ENCODE data around the gene ICA1.

ICA1 gene

DNA sequence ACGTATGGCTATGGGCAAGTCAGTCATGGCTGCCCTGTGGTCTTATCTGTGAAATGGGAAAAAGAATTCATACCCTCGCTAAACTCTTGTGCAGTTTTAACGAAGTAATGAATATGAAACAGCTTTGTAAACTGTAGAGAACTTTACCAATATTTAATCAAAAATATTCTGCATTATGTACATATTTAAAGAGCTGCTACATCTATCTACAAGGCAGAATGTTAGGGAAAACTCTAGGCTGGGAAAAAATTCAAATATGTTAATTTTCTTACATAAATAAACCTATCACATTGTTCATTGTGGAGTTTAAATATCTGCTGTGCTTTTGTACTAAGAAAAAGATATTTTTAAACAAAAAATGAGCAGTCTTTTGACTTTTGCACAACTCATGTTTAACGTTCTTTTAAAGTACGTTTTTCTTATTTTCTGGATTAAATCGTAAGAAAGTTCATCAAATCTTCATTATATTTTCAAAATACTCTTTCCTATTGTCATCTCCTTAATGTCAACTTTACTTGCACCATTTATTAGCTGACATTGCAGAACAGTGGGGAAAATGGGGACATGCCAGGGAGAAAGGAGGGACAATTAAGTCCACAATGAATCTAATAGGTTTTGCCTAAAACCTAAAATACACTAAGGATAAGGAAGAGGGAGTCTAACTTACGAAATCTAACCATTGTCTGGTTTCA lies 57.5 kb downstream of the ICA1 start:
- no peak for DNase-seq (ENCODE audit: low spot score in 2 of 2)
- no peaks in the 10 kb centered on the region for H3K9me3 Mint-ChIP-seq
- no peak overlapping the region for H3K27ac Mint-ChIP-seq
- no peak overlapping the region for H3K4me3 Mint-ChIP-seq
- ATAC-seq = no peak
- H3K4me1 Mint-ChIP-seq = peaks cover 26% of the 10 kb centered on the region
- H3K36me3 Mint-ChIP-seq = no peaks in the 10 kb centered on the region

DNA sequence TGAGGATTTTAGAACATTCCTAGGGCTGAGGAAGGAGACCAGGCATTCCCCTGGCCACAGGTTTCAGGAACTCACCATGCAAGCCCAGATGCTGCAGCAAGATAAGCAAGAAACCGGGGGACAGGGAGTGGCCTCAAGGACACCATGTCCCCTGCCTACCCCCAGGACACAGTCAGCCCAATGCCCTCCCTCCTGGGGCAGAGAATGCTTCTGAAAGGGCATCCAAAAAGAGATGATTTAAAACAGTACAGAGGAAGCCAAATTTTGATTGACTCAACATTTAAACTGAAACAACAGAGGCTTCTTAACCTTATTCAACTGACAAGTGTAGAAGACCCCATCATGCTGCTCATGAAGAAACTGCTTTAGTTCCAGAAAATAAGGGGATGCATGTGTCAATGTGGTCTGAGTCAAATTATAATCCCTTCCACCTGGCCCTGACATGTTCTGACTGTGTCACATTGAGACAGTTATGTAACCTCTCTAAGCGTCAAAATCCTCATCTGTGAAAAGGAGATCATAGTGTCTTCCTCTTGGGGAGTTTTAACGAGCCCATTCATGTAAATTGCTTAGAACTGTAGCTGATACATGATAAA lies 60.0 kb downstream of the ICA1 start:
- peaks cover 46% of the 10 kb centered on the region for H3K4me1 Mint-ChIP-seq
- DNase-seq (ENCODE audit: low spot score in 2 of 2) (no peak), ATAC-seq (peak; percentile 62)
- no peaks in the 10 kb centered on the region for H3K36me3 Mint-ChIP-seq
- H3K9me3 Mint-ChIP-seq = no peaks in the 10 kb centered on the region
- H3K4me3 Mint-ChIP-seq = no peak overlapping the region
- no peak overlapping the region for H3K27ac Mint-ChIP-seq

DNA sequence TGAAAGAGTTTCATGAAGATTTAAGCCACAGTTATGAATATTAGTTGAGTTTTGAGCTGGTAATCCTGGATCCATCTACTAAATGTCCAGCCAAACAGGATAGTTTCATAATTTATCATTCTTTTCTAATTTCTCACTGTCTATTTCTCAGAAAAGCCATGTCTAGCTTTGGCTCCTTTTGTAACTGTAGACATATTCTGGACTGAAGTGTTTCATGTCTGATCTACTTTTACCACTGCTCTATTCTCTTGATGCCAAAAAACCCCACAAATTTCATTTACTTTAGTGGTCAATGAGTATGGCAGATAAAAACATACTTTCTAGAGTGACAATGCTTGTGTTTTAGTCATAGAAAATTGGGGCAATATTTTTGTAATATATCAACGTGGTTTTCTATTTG lies 61.2 kb downstream of the ICA1 start:
- no peak for DNase-seq (ENCODE audit: low spot score in 2 of 2)
- Mint-ChIP-seq H3K4me3 (no peak overlapping the region), H3K9me3 (no peaks in the 10 kb centered on the region), H3K36me3 (peaks cover under 1% of the 10 kb centered on the region), H3K4me1 (peaks cover 46% of the 10 kb centered on the region), H3K27ac (no peak overlapping the region)
- ATAC-seq = peak; percentile 50

- no peak for DNase-seq (ENCODE audit: low spot score in 2 of 2)
- H3K4me3 Mint-ChIP-seq = no peak overlapping the region
- H3K27ac Mint-ChIP-seq = no peak overlapping the region
- no peaks in the 10 kb centered on the region for H3K9me3 Mint-ChIP-seq
- H3K4me1 Mint-ChIP-seq = peaks cover 46% of the 10 kb centered on the region
- ATAC-seq = no peak
- peaks cover 5% of the 10 kb centered on the region for H3K36me3 Mint-ChIP-seq
Measured at GRCh38 chr7:8200316-8200715, 61.7 kb downstream of the ICA1 start.

DNA sequence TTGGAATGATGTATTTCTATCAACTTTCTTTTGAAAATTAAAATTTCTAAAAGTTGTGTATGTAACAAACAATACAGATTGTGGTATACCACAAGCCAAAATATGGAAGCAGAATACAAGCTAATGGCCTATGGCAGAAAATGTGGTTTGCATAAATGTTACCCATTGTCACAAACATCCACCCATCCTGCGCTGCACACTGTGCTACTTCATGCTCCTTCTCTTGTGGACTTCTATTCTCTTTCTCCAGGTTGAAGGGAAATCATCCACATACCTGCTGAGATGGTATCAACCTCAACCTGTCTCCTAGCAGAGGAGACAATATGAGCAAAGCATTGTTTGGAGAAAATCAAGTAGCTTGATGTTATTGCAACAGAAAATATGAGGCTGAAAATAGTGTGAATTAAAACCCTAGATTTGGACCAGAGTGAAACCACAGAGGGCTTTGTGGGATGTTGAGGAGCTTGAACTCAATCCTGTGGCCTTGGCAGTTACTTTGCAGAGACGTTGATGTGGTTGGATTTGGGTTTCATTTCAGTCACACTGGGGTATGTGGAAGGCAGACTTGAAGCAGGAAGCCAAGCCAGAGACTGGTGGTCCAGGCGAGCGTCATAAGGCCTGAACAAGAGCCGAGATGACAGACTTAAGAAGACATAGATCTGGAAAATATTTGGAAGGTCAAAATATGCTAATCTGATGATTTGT lies 63.8 kb downstream of the ICA1 start:
- DNase-seq (ENCODE audit: low spot score in 2 of 2) = peak; percentile 24 to 74
- peak; percentile 91 for ATAC-seq
- H3K27ac Mint-ChIP-seq = no peak overlapping the region
- H3K36me3 Mint-ChIP-seq = peaks cover 5% of the 10 kb centered on the region
- peaks cover 46% of the 10 kb centered on the region for H3K4me1 Mint-ChIP-seq
- H3K4me3 Mint-ChIP-seq = peak overlapping the region; percentile 3
- H3K9me3 Mint-ChIP-seq = no peaks in the 10 kb centered on the region

DNA sequence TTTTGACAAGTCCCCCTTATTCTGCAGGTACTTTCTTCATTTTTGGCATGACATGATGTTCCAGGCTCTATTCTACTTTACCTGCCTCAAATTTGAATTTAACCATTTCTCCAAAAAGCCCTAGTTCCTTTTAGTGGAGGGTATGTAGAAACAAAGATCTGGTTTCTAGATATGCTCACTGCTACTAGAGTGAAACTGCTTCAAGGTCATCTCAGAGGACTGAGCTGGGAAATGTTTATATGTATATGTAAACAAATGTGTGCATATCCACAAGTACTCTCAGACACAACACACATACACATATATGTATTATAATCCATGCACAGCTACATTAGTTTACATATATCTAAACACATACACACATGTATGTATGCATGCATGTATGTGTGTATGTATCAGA lies 69.1 kb downstream of the ICA1 start:
- Mint-ChIP-seq H3K27ac (no peak overlapping the region), H3K4me1 (peaks cover 7% of the 10 kb centered on the region), H3K36me3 (peaks cover 5% of the 10 kb centered on the region), H3K4me3 (no peak overlapping the region), H3K9me3 (no peaks in the 10 kb centered on the region)
- ATAC-seq (no peak), DNase-seq (ENCODE audit: low spot score in 2 of 2) (no peak)

DNA sequence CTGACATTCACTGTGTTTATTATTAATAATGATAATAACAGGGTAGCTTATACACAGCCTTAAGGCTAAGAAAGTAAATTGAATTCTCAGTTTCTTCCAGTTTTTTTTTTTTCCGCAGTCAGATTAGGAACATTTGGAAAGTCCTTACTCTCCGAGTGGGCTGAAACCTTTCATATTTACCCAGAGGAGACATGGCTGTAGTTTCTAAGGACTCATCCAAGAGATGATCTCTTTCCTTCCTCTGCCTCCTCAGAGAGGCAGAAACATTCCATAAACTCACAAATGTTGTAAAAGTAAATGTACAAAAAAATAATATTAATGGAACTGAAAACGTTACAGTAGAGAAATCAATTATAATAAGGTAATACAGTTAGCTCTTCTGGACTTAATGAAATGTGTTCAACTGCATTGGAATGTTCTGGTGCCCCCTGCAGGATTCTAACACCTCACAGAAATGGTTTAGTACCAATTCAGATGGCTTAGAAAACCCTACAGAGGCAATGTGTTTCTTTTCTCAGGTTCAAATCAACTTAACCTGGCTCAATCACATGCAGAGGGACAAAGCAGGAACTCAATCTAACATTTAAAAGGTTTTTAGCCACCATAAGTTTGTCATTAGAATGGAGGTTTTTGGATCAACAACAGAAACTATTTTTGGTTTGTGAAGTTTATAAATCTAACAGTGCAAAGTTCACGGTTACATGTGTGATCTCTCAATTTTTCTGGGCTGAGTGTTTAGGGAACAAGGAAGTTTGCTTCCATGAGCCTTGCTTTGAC lies 71.7 kb downstream of the ICA1 start:
- Mint-ChIP-seq H3K4me3 (no peak overlapping the region), H3K4me1 (peaks cover 12% of the 10 kb centered on the region), H3K27ac (no peak overlapping the region), H3K9me3 (no peaks in the 10 kb centered on the region), H3K36me3 (peaks cover under 1% of the 10 kb centered on the region)
- ATAC-seq = peak; percentile 76
- peak in 1 of 2 donors; percentile 24 for DNase-seq (ENCODE audit: low spot score in 2 of 2)

- peaks cover 12% of the 10 kb centered on the region for H3K4me1 Mint-ChIP-seq
- no peak for DNase-seq (ENCODE audit: low spot score in 2 of 2)
- ATAC-seq = no peak
- H3K27ac Mint-ChIP-seq = no peak overlapping the region
- no peak overlapping the region for H3K4me3 Mint-ChIP-seq
- H3K9me3 Mint-ChIP-seq = no peaks in the 10 kb centered on the region
- H3K36me3 Mint-ChIP-seq = no peaks in the 10 kb centered on the region
Measured at GRCh38 chr7:8189625-8190024, 72.3 kb downstream of the ICA1 start.

- H3K4me1 Mint-ChIP-seq = peaks cover 12% of the 10 kb centered on the region
- H3K27ac Mint-ChIP-seq = no peak overlapping the region
- H3K9me3 Mint-ChIP-seq = no peaks in the 10 kb centered on the region
- no peaks in the 10 kb centered on the region for H3K36me3 Mint-ChIP-seq
- DNase-seq (ENCODE audit: low spot score in 2 of 2) (no peak), ATAC-seq (no peak)
- H3K4me3 Mint-ChIP-seq = no peak overlapping the region
Measured at GRCh38 chr7:8185926-8186683, 75.9 kb downstream of the ICA1 start.

DNA sequence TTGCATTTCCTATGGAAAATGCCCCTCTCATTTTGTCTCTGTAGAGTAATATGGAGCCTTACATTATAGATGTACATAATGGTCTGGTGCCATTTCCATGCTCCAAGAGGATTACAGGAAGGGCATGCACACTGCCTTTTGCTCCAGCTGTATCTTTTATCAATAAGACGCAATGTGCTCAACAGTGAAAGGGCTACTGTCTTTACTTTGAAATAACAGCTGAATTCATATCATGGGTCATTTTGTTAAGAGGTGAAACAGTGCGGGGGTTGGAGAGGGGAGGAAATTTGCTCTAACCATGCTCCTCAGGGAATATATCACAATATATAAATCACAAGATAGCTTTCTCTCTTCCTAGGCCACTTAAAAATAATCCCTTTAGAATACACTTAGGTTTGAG lies 77.7 kb downstream of the ICA1 start:
- no peak overlapping the region for H3K27ac Mint-ChIP-seq
- H3K9me3 Mint-ChIP-seq = no peaks in the 10 kb centered on the region
- DNase-seq (ENCODE audit: low spot score in 2 of 2) (no peak), ATAC-seq (no peak)
- H3K4me1 Mint-ChIP-seq = peaks cover 12% of the 10 kb centered on the region
- no peak overlapping the region for H3K4me3 Mint-ChIP-seq
- H3K36me3 Mint-ChIP-seq = no peaks in the 10 kb centered on the region

DNA sequence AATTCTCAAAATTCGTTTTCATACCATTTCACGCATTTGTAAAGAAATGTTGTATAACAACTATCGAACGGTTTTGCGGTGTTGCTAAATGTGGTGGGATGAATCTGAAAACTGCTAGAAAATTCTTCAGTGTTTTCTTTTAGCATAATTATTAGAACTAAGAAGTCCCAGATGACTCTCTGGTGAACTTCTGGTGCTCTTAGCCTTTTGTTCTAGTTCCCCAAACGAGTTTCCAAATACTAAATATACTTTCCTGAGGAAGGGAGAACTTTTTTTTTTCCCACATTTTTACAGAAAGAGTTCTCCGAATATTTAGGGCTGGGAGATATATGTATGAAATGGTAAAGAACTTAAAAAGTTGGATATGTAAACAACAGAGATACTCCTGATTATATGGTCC lies 82.5 kb downstream of the ICA1 start:
- peaks cover 36% of the 10 kb centered on the region for H3K4me1 Mint-ChIP-seq
- ATAC-seq (no peak), DNase-seq (ENCODE audit: low spot score in 2 of 2) (no peak)
- H3K9me3 Mint-ChIP-seq = no peaks in the 10 kb centered on the region
- H3K4me3 Mint-ChIP-seq = no peak overlapping the region
- peaks cover 5% of the 10 kb centered on the region for H3K36me3 Mint-ChIP-seq
- no peak overlapping the region for H3K27ac Mint-ChIP-seq

- no peak for DNase-seq (ENCODE audit: low spot score in 2 of 2)
- no peaks in the 10 kb centered on the region for H3K9me3 Mint-ChIP-seq
- no peak for ATAC-seq
- no peak overlapping the region for H3K27ac Mint-ChIP-seq
- H3K4me3 Mint-ChIP-seq = peak overlapping the region; percentile 33
- peaks cover 44% of the 10 kb centered on the region for H3K4me1 Mint-ChIP-seq
- H3K36me3 Mint-ChIP-seq = peaks cover 5% of the 10 kb centered on the region
Measured at GRCh38 chr7:8178353-8178752, 83.6 kb downstream of the ICA1 start.

- peak overlapping the region; percentile 65 for H3K4me3 Mint-ChIP-seq
- peaks cover 44% of the 10 kb centered on the region for H3K4me1 Mint-ChIP-seq
- H3K9me3 Mint-ChIP-seq = no peaks in the 10 kb centered on the region
- H3K36me3 Mint-ChIP-seq = peaks cover 5% of the 10 kb centered on the region
- DNase-seq (ENCODE audit: low spot score in 2 of 2) (no peak), ATAC-seq (no peak)
- peak overlapping the region; percentile 78 for H3K27ac Mint-ChIP-seq
Measured at GRCh38 chr7:8177109-8177933, 84.6 kb downstream of the ICA1 start.

DNA sequence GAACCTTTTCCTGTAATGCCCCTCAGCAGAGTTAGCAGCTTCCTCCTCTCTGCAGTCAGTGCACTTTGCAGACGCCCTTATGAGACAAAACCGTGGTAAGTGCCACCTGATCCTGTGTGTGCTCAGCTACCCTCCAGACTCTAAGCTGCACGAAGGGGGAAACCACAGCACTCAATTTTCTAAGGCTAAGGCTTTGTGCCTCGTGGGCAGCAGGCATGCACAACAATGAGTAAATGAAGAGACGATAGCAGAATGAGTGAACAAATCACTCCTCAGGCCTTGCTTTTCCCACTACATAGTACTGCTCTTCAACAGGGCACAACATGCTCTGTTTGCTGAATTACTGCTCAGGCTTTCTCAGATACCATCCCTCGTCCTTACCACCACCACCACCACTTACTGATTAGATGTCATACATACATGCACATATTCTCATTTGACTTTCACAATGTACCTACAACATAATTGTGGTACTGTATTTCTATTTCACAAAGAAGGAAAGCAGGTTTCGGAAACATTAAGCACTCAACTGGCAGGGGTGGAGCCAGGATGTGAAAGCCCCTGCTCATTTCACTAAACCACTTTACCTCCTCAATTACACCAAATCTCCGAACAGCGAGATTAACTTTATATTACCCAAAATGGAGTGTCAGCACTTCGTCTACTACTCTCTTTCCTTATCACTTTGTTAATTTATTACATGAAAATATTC lies 85.4 kb downstream of the ICA1 start:
- Mint-ChIP-seq H3K36me3 (peaks cover 5% of the 10 kb centered on the region), H3K27ac (peak overlapping the region; percentile 78), H3K9me3 (no peaks in the 10 kb centered on the region), H3K4me3 (peak overlapping the region; percentile 65), H3K4me1 (peaks cover 44% of the 10 kb centered on the region)
- DNase-seq (ENCODE audit: low spot score in 2 of 2) = peak in 1 of 2 donors; percentile 74
- ATAC-seq = peak; percentile 94

All from stimulated activated effector memory CD8-positive, alpha-beta T cell treated with anti-CD3 and anti-CD28 coated beads, Interleukin-12 subunit alpha, Interleukin-12 subunit beta, amount 100 ng/mL, for 72 hours (primary cell).